ENCODE measurements around the gene APH1B.
"Not testable (repeated sequence)": the region's sequence is repeated elsewhere in the genome, so short reads cannot be mapped to it uniquely, and the experiment has no call there.

Gene APH1B

DNA sequence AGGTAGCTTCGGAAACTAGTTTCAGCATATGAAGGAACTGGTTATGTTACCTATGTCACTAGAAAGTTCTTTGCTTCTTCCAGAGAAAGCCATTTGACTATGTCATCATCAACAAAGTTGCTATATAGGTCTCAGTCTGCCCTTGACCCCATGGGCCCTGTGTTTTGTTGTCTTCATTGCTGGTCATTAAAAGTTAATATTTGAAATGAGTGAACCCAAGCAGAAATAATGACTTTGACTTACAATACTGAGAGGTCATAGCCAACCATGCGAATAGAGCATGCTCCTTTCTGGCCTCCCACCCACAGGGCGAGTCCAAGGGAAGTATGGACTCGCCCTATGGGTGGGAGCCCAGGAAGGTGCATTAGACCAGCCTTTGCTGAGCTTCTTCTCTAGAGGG is 40.9 kb downstream of the APH1B start:
- Histone ChIP-seq H3K36me3 (ENCODE audit: insufficient read depth) (no peaks in the 10 kb centered on the region), H3K27me3 (ENCODE audit: insufficient read depth, low read depth) (no peaks in the 10 kb centered on the region), H4K20me1 (ENCODE audit: insufficient read depth) (no peaks in the 10 kb centered on the region), H2AFZ (ENCODE audit: low read depth) (no peak overlapping the region), H3K79me2 (ENCODE audit: insufficient read depth, low read depth) (no peaks in the 10 kb centered on the region), H3K4me3 (IDR thresholded peaks at IDR 0.05; ENCODE audit: insufficient read depth, low read depth, low read length) (no peak overlapping the region), H3K4me1 (ENCODE audit: low read depth, poor library complexity, severe bottlenecking) (no peaks in the 10 kb centered on the region), H3K4me2 (no peak overlapping the region), H3K9ac (no peak overlapping the region), H3K27ac (no peak overlapping the region)
- TF ChIP-seq, protein P1, sequence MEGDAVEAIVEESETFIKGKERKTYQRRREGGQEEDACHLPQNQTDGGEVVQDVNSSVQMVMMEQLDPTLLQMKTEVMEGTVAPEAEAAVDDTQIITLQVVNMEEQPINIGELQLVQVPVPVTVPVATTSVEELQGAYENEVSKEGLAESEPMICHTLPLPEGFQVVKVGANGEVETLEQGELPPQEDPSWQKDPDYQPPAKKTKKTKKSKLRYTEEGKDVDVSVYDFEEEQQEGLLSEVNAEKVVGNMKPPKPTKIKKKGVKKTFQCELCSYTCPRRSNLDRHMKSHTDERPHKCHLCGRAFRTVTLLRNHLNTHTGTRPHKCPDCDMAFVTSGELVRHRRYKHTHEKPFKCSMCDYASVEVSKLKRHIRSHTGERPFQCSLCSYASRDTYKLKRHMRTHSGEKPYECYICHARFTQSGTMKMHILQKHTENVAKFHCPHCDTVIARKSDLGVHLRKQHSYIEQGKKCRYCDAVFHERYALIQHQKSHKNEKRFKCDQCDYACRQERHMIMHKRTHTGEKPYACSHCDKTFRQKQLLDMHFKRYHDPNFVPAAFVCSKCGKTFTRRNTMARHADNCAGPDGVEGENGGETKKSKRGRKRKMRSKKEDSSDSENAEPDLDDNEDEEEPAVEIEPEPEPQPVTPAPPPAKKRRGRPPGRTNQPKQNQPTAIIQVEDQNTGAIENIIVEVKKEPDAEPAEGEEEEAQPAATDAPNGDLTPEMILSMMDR (conservative IDR thresholded peaks at IDR 0.05; ENCODE audit: low read depth, low read length): no peak

DNA sequence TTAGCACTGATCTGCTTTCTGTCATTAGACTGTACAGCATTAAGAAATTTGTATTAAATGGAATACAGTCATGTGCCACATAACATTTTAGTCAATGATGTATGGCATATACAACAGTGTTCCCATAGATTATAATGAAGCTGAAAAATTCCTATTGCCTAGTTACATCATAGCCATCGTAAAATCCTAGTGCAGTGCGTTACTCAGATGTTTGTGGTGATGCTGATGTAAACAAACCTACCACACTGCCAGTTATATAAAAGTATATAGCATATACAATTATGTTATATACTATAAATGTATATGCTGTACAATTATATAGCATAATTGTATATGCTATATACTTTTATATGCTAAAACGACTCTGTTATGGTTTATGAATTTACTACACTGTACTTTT is 41.7 kb downstream of the APH1B start:
- Histone ChIP-seq H3K27ac (no peak overlapping the region), H3K27me3 (ENCODE audit: insufficient read depth, low read depth) (no peaks in the 10 kb centered on the region)
- TF ChIP-seq, protein P1 (conservative IDR thresholded peaks at IDR 0.05; ENCODE audit: low read depth, low read length): no peak

DNA sequence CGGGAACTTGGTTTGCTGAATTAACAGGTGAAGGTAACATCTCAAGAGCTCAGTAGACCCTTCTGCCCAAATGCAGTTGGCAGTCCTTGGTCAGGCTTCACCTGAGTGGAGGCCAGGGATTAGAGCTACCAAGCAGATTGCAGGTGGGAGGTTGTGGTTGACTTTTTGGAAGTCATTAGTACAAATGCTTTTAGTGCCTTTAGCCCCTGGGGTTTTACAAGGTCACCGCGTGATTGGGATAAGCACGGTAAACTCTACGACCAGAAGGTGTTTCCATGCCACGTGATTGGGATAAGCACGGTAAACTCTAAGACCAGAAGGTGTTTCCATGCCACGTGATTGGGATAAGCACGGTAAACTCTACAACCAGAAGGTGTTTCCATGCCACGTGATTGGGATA is 43.0 kb downstream of the APH1B start:
- not testable (repeated sequence) for H3K4me2 ChIP-seq; H3K36me3 ChIP-seq (ENCODE audit: insufficient read depth); H3K27ac ChIP-seq; H3K79me2 ChIP-seq (ENCODE audit: insufficient read depth, low read depth); H4K20me1 ChIP-seq (ENCODE audit: insufficient read depth); H3K4me1 ChIP-seq (ENCODE audit: low read depth, poor library complexity, severe bottlenecking); H3K4me3 ChIP-seq (IDR thresholded peaks at IDR 0.05; ENCODE audit: insufficient read depth, low read depth, low read length); H2AFZ ChIP-seq (ENCODE audit: low read depth); H3K27me3 ChIP-seq (ENCODE audit: insufficient read depth, low read depth); H3K9ac ChIP-seq

More for the DNA sequence above, 41.7 kb downstream of the APH1B start:
- no peaks in the 10 kb centered on the region for H3K79me2 ChIP-seq (ENCODE audit: insufficient read depth, low read depth)
- H3K36me3 ChIP-seq (ENCODE audit: insufficient read depth): no peaks in the 10 kb centered on the region
- no peak overlapping the region for H3K4me3 ChIP-seq (IDR thresholded peaks at IDR 0.05; ENCODE audit: insufficient read depth, low read depth, low read length)
- H4K20me1 ChIP-seq (ENCODE audit: insufficient read depth): no peaks in the 10 kb centered on the region
- H3K9ac ChIP-seq: no peak overlapping the region
- no peaks in the 10 kb centered on the region for H3K4me1 ChIP-seq (ENCODE audit: low read depth, poor library complexity, severe bottlenecking)
- no peak overlapping the region for H3K4me2 ChIP-seq
- H2AFZ ChIP-seq (ENCODE audit: low read depth): no peak overlapping the region

DNA sequence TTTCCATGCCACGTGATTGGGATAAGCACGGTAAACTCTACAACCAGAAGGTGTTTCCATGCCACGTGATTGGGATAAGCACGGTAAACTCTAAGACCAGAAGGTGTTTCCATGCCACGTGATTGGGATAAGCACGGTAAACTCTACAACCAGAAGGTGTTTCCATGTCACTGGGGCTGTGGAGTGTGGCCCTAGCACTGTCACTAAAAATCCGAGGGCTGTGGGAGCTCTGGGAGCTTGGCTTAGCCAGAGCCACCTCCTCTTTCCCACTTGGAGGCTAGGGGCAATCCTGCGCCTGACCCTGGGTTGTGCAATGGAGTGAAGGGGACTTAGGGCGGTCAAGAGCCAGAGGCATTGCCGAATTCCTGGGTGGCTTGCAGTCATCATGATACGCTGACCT is 43.6 kb downstream of the APH1B start:
- H3K27me3 ChIP-seq (ENCODE audit: insufficient read depth, low read depth); H3K79me2 ChIP-seq (ENCODE audit: insufficient read depth, low read depth); H3K9ac ChIP-seq; H3K4me2 ChIP-seq; H4K20me1 ChIP-seq (ENCODE audit: insufficient read depth); H3K27ac ChIP-seq; H3K4me3 ChIP-seq (IDR thresholded peaks at IDR 0.05; ENCODE audit: insufficient read depth, low read depth, low read length); H2AFZ ChIP-seq (ENCODE audit: low read depth); H3K36me3 ChIP-seq (ENCODE audit: insufficient read depth); H3K4me1 ChIP-seq (ENCODE audit: low read depth, poor library complexity, severe bottlenecking): not testable (repeated sequence)

DNA sequence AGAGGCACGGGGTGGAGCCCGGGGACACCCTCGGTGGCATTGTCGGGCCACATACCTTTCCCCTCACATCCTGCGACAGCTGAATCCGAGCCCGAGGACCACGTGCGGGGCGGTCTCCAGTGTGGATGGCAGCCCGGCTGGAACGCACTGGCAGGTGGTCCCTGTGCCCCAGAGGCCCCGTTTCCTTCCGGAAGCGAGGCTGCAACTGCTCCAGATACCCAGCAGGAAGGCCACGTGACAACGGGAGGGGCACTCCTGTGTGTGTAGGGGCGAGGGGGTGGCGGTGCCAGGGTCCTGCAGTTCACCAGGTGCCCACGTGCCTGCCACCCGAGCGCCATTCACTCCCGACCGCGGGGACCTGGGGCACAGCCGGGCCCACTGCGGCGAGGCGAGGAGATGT is 44.1 kb downstream of the APH1B start:
- H3K27ac ChIP-seq: no peak overlapping the region
- H3K9ac ChIP-seq: no peak overlapping the region
- H3K36me3 ChIP-seq (ENCODE audit: insufficient read depth): no peaks in the 10 kb centered on the region
- H3K4me3 ChIP-seq (IDR thresholded peaks at IDR 0.05; ENCODE audit: insufficient read depth, low read depth, low read length): no peak overlapping the region
- TF ChIP-seq, protein P1 (conservative IDR thresholded peaks at IDR 0.05; ENCODE audit: low read depth, low read length): no peak
- no peaks in the 10 kb centered on the region for H3K4me1 ChIP-seq (ENCODE audit: low read depth, poor library complexity, severe bottlenecking)
- H3K79me2 ChIP-seq (ENCODE audit: insufficient read depth, low read depth): no peaks in the 10 kb centered on the region
- no peak overlapping the region for H3K4me2 ChIP-seq
- H4K20me1 ChIP-seq (ENCODE audit: insufficient read depth): no peaks in the 10 kb centered on the region
- no peak overlapping the region for H2AFZ ChIP-seq (ENCODE audit: low read depth)
- H3K27me3 ChIP-seq (ENCODE audit: insufficient read depth, low read depth): no peaks in the 10 kb centered on the region
